Endothelial cell of umbilical vein (primary cell): ENCODE data around the gene IL15. TPM values are rescaled to one million over a fixed set of nuclear protein-coding genes. Genes with fewer than 3 reads are reported as not detected.

ENCODE experiments used
- BruUV-seq: library from RNA; stranded (reverse); fragments of 400-500 nt; replicated peaks from 2 replicates; lab custom pipeline; 2021; lab: Mats Ljungman, UMichigan
- CTCF ChIA-PET: fragments of 300-600, 350-600 bp; sonication (Branson Sonifier 250); formaldehyde crosslinking; loops from one replicate; lab custom pipeline; 2021; ENCODE audit warnings: antibody characterized with exemption, inconsistent platforms; lab: Charles Lee
- POLR2A ChIA-PET: fragments of 300-600, 350-600 bp; sonication (Branson Sonifier 250); formaldehyde crosslinking; loops from one replicate; lab custom pipeline; 2021; ENCODE audit warnings: antibody characterized with exemption, inconsistent platforms; lab: Charles Lee
- DNase-seq: peaks from one replicate; pipeline ENCODE4 v3.0.0-alpha.2; 2011; ENCODE audit warnings: low read depth, low spot score
- FAIRE-seq: peaks from 2 replicates; lab custom pipeline; 2011; peaks lifted over from hg19 to GRCh38; lab: Jason Lieb, UNC
- H2AFZ ChIP-seq: 2 replicates; pipeline ENCODE4 v1.6.0; 2012; ENCODE audit warnings: low read depth, low read length, control low read depth, inconsistent platforms
- H3K27ac ChIP-seq: 2 replicates; pipeline ENCODE4 v1.5.1; 2011; ENCODE audit warnings: low read depth, mild to moderate bottlenecking, control low read depth, low read length, moderate library complexity; ENCODE audit not compliant: insufficient read depth
- H3K27me3 ChIP-seq, 2 experiments: 2 replicates each; pipeline versions ENCODE4 v1.6.0 to v1.6.1; 2011; ENCODE audit warnings: low read length in 2 of 2, mixed read lengths in 1 of 2; ENCODE audit not compliant: control insufficient read depth in 2 of 2, insufficient read depth in 2 of 2
- H3K36me3 ChIP-seq, 2 experiments: 2 replicates in 1 of 2; 3 replicates in 1 of 2; pipeline ENCODE4 v1.5.1; 2011; ENCODE audit warnings: low read length in 2 of 2, mild to moderate bottlenecking in 1 of 2, moderate library complexity in 1 of 2; ENCODE audit not compliant: control insufficient read depth in 2 of 2, insufficient read depth in 2 of 2; ENCODE audit errors: extremely low read depth in 1 of 2
- H3K4me1 ChIP-seq: 3 replicates; pipeline ENCODE4 v1.5.1; 2011; ENCODE audit warnings: mild to moderate bottlenecking, low read length; ENCODE audit not compliant: control insufficient read depth, insufficient read depth; ENCODE audit errors: extremely low read depth
- H3K4me2 ChIP-seq: 2 replicates; pipeline ENCODE4 v1.6.1; 2011; ENCODE audit warnings: low read length, control low read depth, mixed read lengths; ENCODE audit not compliant: insufficient read depth
- H3K4me3 ChIP-seq, 3 experiments: fragments of 200-600 bp in 1 of 3; sonication (generic), shearing (Covaris generic) in 1 of 3; replicated peaks in 1 of 3; 2 replicates each; pipeline ENCODE4 v1.5.1; 2011 to 2016; ENCODE audit warnings: control low read depth in 3 of 3, low read length in 3 of 3, mild to moderate bottlenecking in 2 of 3, inconsistent platforms in 1 of 3, low read depth in 1 of 3, moderate library complexity in 1 of 3; ENCODE audit not compliant: insufficient read depth in 1 of 3
- H3K79me2 ChIP-seq: 2 replicates; pipeline ENCODE4 v1.6.0; 2012; ENCODE audit warnings: low read length, inconsistent platforms; ENCODE audit not compliant: control insufficient read depth, insufficient read depth
- H3K9ac ChIP-seq: replicated peaks from 2 replicates; pipeline ENCODE3; 2011; ENCODE audit warnings: low read length, control low read depth; ENCODE audit not compliant: insufficient read depth; ENCODE audit errors: extremely low read depth
- H3K9me1 ChIP-seq: replicated peaks from 3 replicates; pipeline ENCODE4 v1.6.0; 2011; ENCODE audit warnings: mild to moderate bottlenecking, low read length; ENCODE audit not compliant: control insufficient read depth, insufficient read depth; ENCODE audit errors: extremely low read depth
- H3K9me3 ChIP-seq: replicated peaks from 2 replicates; pipeline ENCODE4 v1.5.1; 2012; ENCODE audit warnings: low read length, inconsistent platforms; ENCODE audit not compliant: control insufficient read depth, insufficient read depth
- H4K20me1 ChIP-seq: replicated peaks from 2 replicates; pipeline ENCODE3; 2011; ENCODE audit warnings: mild to moderate bottlenecking, low read length; ENCODE audit not compliant: control insufficient read depth, insufficient read depth; ENCODE audit errors: extremely low read depth
- EZH2 ChIP-seq: IDR thresholded peaks from 2 replicates; pipeline ENCODE4 v1.6.1; 2012; ENCODE audit warnings: borderline replicate concordance, low read depth, mild to moderate bottlenecking, moderate library complexity, low read length, inconsistent platforms; ENCODE audit not compliant: severe bottlenecking
- FOS ChIP-seq: IDR thresholded peaks from 2 replicates; pipeline ENCODE4 v1.6.1; 2011; ENCODE audit warnings: mild to moderate bottlenecking, low read length, moderate library complexity, borderline replicate concordance; ENCODE audit not compliant: insufficient read depth
- GATA2 ChIP-seq: IDR thresholded peaks from 2 replicates; pipeline ENCODE4 v1.7.0; 2011; ENCODE audit warnings: low read depth, mild to moderate bottlenecking, moderate library complexity, mixed read lengths, low read length; ENCODE audit not compliant: insufficient read length, insufficient read depth
- JUN ChIP-seq: IDR thresholded peaks from 2 replicates; pipeline ENCODE4 v1.6.1; 2011; ENCODE audit warnings: borderline replicate concordance, low read depth; ENCODE audit not compliant: insufficient read length, insufficient read depth
- MYC ChIP-seq: IDR thresholded peaks from one replicate; pipeline ENCODE4 v1.6.1; 2011; ENCODE audit warnings: mild to moderate bottlenecking, low read depth, low read length
- POLR2A ChIP-seq: IDR thresholded peaks from 2 replicates; pipeline ENCODE4 v1.6.1; 2012; ENCODE audit warnings: low read depth, mild to moderate bottlenecking, control low read depth, low read length
- POLR2AphosphoS5 ChIP-seq: IDR thresholded peaks from 2 replicates; pipeline ENCODE4 v1.6.1; 2012; ENCODE audit warnings: low read depth, mild to moderate bottlenecking, control low read depth, low read length, moderate library complexity; ENCODE audit not compliant: insufficient read depth
- dilution Hi-C: fragments of 300-500 bp; cut with MboI; formaldehyde crosslinking; loops from one replicate; pipeline ENCODE4 v1.15.0; 2019; ENCODE audit warnings: low sequenced_read_pairs; ENCODE audit not compliant: extremely low pct_ligation_motif_present
- intact Hi-C: fragments of 100-400 bp; cut with micrococcal nuclease; formaldehyde crosslinking; loops from one replicate; pipeline ENCODE4 v1.10.0; 2022
- polyA plus RNA-seq, 4 experiments: library from polyadenylated mRNA; depleted of rRNA in 3 of 4; stranded (reverse) in 3 of 4; unstranded in 1 of 4; fragments of >200 nt; gene quantifications; 2 replicates each; pipeline versions ENCODE4 v1.2.1 to v1.2.3, GENCODE V29; 2011 to 2012; ENCODE audit warnings: missing spikeins in 1 of 4
- total RNA-seq: library from RNA; stranded (reverse); gene quantifications from 2 replicates; pipeline ENCODE4 v1.2.3, GENCODE V29; 2021
- TF ChIP-seq, protein P1 (sequence below), 2 donors: IDR thresholded peaks; 1 replicate in 1 of 2; 2 replicates in 1 of 2; pipeline ENCODE4 v1.5.1; 2011; ENCODE audit warnings: low read length in 2 of 2, mild to moderate bottlenecking in 2 of 2, moderate library complexity in 2 of 2, control low read depth in 1 of 2, inconsistent platforms in 1 of 2, low read depth in 1 of 2; ENCODE audit not compliant: insufficient read depth in 1 of 2; ENCODE audit errors: extremely low read depth in 1 of 2
- TF ChIP-seq, protein P2 (sequence below): IDR thresholded peaks from 2 replicates; pipeline ENCODE4 v1.6.1; 2011; ENCODE audit not compliant: insufficient read depth, insufficient read length

The IL15 gene
- total and polyA plus RNA-seq, 2 donors (not counting 3 experiments of a cell fraction or from before 2014, with no cell fraction given) = 3.0 to 3.1 TPM

DNA sequence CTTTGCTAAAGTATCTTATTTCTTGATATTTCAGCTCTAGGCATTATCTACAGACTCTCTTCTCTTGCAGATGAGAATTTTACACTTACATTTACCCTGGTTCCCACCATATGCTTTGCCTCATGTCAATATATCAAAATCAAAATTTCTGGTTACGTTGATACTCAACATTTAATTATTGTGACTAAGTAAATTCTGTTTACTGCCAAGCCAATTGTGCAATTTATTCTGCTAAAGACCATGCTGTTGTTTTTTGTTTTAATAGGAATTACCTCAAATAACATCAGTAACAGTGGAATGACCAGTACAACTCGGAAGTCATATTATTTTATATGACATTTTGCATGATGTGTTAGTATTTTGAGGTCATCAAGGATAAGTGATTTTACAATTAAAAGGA, 125.5 kb downstream of the IL15 start:
- intact Hi-C loops (loop anchor here (2.0 to 10.0 kb wide), 6 partner anchors 75 to 1753 kb away; partner anchors contain the start of genes IL15, INPP4B and SMARCA5), dilution Hi-C loops (no loop called here)
- no peaks in the 10 kb centered on the region for H3K79me2 ChIP-seq
- POLR2A ChIA-PET = no interaction called here
- no peak for FAIRE-seq
- H3K4me3 ChIP-seq = no peak overlapping the region
- H3K36me3 ChIP-seq = no peaks in the 10 kb centered on the region
- peaks cover 36% of the 10 kb centered on the region for H3K4me1 ChIP-seq
- TF ChIP-seq, protein P1, sequence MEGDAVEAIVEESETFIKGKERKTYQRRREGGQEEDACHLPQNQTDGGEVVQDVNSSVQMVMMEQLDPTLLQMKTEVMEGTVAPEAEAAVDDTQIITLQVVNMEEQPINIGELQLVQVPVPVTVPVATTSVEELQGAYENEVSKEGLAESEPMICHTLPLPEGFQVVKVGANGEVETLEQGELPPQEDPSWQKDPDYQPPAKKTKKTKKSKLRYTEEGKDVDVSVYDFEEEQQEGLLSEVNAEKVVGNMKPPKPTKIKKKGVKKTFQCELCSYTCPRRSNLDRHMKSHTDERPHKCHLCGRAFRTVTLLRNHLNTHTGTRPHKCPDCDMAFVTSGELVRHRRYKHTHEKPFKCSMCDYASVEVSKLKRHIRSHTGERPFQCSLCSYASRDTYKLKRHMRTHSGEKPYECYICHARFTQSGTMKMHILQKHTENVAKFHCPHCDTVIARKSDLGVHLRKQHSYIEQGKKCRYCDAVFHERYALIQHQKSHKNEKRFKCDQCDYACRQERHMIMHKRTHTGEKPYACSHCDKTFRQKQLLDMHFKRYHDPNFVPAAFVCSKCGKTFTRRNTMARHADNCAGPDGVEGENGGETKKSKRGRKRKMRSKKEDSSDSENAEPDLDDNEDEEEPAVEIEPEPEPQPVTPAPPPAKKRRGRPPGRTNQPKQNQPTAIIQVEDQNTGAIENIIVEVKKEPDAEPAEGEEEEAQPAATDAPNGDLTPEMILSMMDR (IDR thresholded peaks at IDR 0.05; ENCODE audit: extremely low read depth in 1 of 2, insufficient read depth in 1 of 2, low read depth in 1 of 2, low read length in 2 of 2) = no peak
- TF ChIP-seq POLR2AphosphoS5 (no peak), POLR2A (no peak), MYC (no peak), FOS (no peak), JUN (no peak), EZH2 (no peak), GATA2 (no peak)
- TF ChIP-seq, protein P2, sequence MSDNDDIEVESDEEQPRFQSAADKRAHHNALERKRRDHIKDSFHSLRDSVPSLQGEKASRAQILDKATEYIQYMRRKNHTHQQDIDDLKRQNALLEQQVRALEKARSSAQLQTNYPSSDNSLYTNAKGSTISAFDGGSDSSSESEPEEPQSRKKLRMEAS = no peak
- no peak overlapping the region for H3K27ac ChIP-seq
- H3K9me3 ChIP-seq = no peaks in the 10 kb centered on the region
- H3K9me1 ChIP-seq = no peaks in the 10 kb centered on the region
- CTCF ChIA-PET = interaction anchor here (1.5 to 2.1 kb wide), 2 partner anchors 50 to 416 kb away, joined by 3 to 7 read pairs; no protein-coding TSS in a partner anchor
- H3K27me3 ChIP-seq = no peaks in the 10 kb centered on the region
- H2AFZ ChIP-seq = no peak overlapping the region
- no peak overlapping the region for H3K9ac ChIP-seq
- H3K4me2 ChIP-seq = no peak overlapping the region
- H4K20me1 ChIP-seq = no peaks in the 10 kb centered on the region
- DNase-seq = no peak
- no TSS peak for BruUV-seq
